ENCODE measurements around the gene RUFY1. TPM values are rescaled to one million over a fixed set of nuclear protein-coding genes. Genes with fewer than 3 reads are reported as not detected.
A peak's percentile ranks its signal among the peaks of the same experiment; 100 is the strongest.
"Not testable (repeated sequence)": the region's sequence is repeated elsewhere in the genome, so short reads cannot be mapped to it uniquely, and the experiment has no call there.

The RUFY1 gene
- total RNA-seq, 1 donor from 2014 or later: 85.2 TPM

DNA sequence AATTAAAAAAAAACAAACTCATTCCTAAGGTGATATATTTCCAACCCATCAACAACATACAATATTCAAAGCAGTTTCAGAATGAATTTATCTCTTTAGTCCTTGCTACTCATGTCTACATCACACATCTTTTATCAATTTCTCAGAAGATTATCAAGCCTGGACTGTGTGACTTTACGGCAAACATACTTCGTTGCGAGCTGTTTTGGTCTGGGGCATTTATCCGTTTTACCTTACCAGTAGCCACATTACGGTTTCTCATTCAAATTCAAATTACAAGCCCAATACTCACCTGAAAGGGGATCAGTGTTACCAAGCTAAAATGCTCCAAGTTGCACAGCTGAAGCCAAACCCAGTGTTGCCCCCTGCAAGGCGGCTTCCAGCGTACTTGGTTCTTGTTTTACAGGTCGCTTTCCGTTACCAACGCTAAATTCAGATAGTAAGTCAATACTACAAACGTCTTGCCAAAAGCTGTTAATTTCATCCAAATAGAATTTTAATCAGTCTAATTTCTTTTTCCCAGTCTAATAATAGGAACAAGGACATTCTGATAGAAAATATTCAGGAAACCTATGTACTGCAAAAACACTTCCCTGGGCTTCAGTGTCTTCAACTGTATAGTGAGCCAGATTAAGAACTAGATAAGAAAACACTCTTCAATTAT, 71.3 kb downstream of the RUFY1 start:
- no peak for DNase-seq (ENCODE audit: low read depth)

DNA sequence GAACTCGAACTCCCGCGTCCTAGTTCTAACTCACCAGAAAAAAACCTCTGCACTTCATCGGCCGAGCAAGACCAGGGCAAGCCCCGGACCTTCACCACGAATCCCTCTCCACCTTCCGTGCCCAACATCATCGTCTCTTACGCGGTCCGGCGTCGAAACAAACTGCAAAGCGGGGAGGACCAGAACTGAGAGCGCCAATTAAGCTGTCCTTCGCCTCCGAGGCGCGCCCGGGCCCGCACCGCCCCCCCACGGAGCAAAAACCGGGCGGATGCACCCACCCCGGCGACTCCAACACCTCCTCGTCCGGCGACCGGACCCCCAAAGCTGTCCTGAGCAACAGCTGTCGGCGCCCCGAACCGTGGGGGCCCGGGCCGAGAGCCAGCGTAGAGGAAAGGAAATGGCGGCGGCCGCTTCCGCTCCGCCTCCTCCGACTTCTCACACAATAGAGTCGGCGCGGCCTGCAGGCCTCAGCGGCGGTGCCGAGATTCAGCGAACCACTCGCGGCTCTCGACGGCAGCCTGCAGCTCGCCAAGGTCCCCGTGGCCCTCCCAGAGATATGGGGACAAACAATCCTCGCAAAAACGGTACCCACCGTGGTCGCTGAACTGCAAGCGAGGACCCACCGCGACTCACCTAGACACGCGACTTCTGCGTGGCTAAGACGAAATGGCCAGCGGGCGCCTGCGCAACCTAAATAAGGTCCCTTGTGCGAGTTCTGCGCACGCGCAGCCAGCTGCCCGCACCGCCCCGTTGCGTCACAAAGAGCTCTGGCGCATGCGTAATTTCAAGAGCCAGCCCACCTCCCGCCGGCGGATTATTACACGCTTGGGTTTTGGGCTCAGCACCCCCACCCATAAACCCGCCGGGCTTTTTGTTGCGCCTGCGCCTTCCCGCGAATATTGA, 72.9 kb downstream of the RUFY1 start, which contains the start of gene HNRNPH1:
Gene HNRNPH1, minus strand, starts transcription at position 669 of the 903 bp plus-strand sequence. Its CDS starts 538 bp downstream, at position 131.
- DNase-seq (ENCODE audit: low read depth): peak; percentile 96

DNA sequence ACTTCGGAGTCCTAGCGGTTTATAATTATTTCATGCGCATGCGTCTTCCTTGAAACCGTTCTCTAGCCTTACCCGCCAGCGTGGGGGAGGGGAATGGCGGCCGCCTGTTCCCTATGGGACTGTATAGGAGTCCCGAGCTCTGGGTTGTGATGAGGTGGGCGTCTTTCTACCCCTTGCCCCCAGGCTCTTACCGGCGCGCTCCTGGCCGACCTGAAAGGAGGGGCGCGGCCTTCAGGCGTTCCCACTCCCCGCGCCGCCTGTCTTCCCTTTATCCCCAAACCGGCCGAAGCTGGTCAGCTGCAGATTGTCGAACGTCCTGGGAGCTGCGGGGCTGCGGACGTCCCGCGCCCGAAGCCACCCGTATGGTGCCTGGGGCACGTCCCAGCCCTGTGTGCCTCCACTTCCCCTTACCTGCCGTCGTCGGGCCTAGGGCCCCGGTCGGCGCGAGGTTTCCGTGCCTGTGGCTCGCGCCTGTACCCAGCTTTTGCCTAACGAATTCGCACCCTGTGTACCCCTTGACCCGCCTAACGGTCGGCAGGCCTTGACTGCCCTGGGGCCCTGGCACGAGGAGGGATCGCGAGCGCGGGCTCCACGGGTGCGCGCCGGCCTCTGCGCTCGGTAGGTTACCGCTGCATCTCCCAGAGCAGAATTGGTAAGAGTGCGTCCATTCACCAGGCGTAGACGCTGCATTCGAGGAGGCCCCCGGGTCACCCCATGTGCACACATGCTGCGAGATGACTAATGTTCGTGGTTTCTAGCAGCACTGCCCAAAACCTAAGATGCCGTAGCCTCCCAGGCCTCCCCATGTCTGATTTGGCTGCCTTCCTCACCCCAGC, 73.8 kb downstream of the RUFY1 start:
- peak; percentile 67 for DNase-seq (ENCODE audit: low read depth)

DNA sequence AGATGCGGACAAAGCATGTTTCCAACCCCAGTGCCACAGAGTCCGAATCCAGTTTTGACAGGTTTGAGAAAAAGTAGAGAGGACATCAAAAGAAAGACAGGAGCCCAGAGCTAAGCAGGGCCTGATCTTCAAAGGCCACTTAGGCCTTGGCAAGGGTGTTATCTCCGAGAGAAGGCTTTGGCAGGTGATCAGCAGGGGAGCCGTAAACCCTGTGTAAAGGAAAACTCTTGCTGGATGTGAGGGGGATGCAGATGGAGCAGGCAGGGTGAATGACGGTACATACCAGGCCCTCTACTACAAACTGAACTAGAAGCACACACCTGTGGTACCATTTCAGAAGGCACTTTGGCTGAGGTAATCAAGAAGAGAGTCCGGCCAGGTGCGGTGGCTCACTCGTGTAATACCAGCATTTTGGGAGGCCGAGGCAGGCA, 74.5 kb downstream of the RUFY1 start:
- DNase-seq (ENCODE audit: low read depth): no peak

DNA sequence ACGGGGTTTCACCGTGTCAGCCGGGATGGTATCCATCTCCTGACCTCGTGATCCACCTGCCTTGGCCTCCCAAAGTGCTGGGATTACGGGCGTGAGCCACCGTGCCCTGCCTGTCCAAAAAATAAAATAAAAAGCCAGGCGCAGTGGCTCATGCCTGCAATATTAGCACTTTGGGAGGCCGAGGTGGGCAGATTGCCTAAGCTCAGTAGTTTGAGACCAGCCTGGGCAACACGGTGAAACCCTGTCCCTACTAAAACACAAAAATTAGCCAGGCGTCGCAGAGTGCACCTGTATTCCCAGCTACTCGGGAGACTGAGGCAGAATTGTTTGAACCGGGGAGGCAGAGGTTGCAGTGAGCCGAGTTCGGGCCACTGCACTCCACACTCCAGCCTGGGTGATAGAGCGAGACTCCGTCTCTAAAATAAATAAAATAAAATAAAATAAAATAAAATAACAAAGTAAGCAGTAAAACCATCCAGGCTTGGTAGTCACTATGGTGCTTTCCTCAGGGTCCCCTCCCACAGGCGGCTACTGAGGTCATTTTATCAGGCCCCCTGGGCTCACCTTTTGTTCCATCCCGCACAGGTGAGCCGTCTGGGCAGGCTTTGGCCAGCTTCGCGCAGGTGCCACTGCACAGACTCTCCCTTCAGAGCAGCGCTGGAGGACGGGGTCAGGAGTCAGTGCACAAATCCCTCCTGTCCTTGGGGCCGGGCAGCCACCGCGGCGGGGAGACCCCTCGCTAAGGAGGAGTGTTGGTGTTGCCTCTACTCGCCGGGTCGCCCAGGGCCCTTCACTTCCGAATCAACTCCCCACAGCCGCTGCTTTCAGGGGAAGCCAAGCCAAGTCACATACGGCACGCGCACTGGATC, 83.4 kb downstream of the RUFY1 start:
- not testable (repeated sequence) for DNase-seq (ENCODE audit: low read depth)

DNA sequence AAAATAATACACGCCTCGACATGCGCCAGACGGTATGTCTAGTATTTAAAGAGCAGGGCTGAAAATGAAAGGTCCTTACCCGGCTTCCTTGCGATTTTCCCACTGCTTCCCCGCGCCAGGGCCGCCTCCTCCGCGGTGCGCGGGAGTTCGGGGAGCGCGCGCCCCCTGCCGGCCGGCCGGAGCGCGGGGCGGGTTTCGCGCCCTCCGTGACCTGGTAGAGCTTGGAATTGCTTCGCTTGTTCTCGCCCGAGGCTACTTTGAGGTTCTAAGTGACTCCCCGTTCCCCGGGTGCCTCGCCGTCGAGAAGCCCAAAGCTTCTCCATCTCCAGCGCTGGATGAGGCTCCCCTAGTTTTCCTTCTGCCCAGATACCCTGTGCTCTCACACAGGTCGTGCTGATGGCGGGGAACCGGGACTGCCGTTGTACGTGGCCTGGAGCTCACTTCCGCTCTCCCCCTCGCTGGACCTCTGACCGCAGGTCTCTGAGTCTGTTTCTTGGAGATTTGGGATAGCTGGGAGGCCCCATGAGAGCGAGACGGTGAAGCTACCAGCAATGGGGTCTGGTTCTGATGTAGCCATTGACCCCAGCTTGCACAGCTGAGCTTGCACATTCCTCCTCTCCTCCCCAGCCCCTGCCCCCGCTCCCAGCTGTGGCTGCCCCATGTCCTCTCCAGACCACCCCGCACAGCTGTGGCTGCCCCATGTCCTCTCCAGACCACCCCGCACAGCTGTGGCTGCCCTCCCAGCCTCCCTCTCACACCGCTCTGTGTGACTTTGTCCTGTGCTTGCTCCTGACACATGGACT, 84.2 kb downstream of the RUFY1 start:
- not testable (repeated sequence) for DNase-seq (ENCODE audit: low read depth)

DNA sequence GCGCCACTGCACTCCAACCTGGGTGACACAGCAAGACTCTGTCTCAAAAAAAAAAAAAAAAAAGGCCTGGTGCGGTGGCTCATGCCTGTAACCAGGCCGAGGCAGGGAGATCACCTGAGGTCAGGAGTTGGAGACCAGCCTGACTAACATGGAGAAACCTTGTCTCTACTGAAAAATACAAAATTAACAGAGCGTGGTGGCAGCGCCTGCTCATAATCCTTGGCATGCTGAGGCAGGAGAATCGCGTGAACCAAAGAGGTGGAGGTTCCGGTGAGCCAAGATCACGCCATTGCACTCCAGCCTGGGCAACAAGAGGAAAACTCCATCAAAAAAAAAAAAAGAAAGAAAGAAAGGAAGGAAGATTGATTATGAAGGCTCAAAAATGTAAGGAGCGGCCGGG, 88.9 kb downstream of the RUFY1 start:
- not testable (repeated sequence) for DNase-seq (ENCODE audit: low read depth)

DNA sequence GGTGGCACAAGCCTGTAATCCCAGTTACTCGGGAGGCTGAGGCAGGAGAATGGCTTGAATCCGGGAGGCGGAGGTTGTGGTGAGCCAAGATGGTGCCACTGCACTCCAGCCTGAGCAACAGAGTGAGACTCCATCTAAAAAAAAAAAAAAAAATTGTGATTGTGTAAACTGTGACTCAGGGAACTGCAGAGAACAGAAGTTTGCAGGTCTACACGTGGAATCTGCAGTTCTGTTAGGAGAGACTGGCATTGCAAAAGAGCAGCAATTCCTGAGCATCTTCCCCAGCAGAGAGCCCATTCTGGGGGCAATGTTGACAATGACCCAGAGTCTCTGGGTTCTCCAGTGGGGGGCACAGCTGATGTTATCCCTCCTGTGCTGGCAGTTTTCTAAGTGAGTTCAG, 91.4 kb downstream of the RUFY1 start:
- not testable (repeated sequence) for DNase-seq (ENCODE audit: low read depth)

DNA sequence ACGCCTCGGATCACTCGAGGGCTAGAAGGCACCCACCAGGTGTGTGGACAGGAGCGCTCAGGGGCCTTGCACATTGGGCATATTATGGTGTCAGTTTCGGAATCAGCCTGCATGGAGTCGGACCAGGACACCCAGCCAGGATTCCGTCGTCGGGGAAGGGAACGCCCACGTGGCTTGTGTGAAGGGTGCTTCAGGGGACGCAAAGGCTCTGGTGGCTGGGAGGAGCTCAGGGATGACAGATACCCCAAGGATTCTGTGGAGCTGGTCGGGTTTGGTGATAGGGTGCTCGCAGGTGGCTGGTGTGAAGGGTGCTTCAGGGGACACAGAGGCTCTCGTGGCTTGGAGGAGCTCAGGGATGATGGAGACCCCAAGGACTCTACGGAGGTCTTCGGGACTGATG, 92.3 kb downstream of the RUFY1 start:
- DNase-seq (ENCODE audit: low read depth): not testable (repeated sequence)

DNA sequence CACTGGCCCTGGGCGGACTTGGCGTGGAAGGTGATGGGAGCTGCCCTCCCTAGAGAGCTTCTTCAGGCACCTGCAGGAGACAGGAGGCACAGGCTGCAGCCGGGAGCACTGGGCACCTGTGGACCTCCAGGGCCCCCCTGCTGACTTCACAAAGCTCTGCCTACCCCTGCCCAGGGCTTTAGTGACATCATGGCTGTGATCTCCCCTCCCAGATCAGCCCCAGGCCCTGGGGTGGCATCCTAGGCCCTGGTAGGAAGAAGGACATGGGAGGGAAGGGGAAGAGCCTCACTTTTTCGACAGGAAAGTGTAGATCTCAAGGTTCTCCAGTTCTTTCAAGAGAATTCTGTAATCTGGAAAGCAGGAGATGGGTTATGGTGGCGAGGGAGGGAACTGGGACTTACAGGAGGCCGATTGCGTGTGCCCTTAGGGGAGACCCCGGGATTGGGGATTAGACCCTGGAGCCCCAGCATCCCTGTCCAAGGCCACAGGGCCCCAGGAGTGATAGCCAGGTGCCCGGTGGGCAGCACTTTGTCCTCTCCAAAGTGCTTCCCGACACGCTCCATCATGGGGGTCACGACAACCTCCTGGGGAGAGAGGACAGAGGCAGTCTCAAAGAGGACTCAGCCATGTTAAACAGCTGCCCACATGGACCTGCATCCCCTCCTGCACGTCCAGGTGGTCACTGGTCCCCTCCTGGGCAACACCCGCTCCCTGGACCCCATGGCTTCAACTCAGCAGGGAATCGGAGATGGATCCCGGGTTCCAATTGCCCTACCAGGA, 93.0 kb downstream of the RUFY1 start:
- not testable (repeated sequence) for DNase-seq (ENCODE audit: low read depth)

DNA sequence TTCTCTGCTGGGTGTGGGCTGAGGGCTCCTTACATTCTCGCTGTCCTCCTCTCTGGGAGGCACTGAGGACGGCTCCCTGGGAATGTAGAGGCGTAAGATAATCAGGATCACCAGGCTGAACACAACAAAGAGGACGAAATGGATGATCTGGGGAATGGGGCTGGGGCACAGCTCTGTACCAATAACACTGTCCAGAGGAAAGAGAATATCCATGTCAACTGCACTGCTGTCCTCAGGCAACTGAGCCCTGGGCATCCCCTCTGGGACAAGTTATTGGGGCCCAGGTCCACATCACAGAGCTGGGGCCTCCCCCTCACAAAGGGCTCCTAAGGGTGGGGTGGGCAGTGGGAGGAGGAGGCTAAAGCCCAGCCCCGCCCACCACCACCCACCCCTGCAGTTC, 94.4 kb downstream of the RUFY1 start:
- DNase-seq (ENCODE audit: low read depth): not testable (repeated sequence)

DNA sequence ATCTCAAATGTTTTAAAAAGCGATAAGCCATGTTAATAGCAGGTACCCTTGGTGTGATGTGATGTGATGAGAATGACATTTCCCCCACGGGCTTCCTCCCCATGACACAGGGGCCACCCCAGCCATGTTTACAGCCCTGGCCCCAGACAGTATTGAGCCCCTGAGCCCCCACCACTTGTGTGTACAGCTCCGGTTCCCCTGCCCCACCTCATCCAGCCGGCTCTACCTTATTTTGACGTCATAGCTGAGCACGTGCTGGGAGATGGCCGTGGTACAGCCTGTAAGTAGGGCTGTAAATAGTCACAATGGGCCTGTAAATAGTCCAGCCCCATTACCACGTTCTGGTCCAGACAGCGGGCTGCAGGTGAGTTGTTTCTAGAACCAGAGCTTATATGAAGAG, 98.1 kb downstream of the RUFY1 start:
- DNase-seq (ENCODE audit: low read depth): no peak

DNA sequence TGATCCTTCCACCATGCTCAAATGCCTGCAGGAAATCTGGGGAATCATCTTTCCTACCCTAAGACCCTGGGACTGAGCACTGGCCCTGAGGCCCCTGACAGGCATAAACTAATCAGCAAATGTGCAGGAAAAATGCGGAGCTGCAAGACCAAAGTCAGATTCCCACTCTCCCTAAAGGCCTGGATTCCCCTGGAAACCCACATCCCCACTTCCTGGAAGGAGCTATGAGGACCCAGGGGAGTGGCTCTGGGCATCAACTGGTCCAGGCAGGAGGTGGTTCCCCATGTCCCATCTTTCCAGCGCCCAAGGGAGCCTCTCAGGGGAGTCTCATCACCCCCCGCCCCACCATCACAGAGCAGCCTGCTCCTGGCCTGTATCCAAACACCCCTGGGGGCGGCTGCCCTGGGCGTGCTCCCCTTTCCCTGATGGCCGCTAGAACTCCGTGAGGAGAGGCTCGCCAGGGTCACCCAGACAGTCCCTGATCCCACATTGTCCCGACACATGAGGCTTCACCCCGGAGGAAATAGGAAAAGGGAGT, 98.9 kb downstream of the RUFY1 start:
- DNase-seq (ENCODE audit: low read depth): not testable (repeated sequence)

DNA sequence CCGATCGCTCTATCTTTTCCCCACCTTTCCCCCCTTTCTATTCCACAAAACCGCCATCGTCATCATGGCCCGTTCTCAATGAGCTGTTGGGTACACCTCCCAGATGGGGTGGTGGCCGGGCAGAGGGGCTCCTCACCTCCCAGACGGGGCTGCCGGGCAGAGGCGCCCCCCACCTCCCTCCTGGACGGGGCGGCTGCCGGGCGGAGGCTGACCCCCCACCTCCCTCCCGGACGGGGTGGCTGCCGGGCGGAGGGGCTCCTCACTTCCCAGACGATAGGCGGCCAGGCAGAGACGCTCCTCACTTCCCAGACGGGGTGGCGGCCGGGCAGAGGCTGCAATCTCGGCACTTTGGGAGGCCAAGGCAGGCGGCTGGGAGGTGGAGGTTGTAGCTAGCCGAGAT, 99.9 kb downstream of the RUFY1 start:
- not testable (repeated sequence) for DNase-seq (ENCODE audit: low read depth)

DNA sequence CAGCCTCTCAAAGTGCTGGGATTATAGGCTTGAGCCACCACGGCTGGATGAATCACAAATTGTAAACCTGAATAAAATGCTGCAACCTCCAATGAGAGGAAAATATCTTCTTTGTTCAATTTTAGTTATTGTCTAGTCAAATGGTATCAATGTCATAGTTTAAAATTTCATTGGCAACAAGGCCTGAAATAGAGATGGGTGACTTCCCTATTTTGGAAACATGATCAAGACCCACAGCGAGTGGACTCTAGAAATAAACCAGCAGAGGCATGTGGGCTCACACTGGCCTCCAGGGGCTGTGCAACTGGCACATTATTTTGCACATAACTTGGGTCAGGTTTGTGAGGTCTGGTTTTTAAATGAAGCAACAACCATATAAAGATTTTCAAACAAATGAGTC, 102.8 kb downstream of the RUFY1 start:
- DNase-seq (ENCODE audit: low read depth): not testable (repeated sequence)

DNA sequence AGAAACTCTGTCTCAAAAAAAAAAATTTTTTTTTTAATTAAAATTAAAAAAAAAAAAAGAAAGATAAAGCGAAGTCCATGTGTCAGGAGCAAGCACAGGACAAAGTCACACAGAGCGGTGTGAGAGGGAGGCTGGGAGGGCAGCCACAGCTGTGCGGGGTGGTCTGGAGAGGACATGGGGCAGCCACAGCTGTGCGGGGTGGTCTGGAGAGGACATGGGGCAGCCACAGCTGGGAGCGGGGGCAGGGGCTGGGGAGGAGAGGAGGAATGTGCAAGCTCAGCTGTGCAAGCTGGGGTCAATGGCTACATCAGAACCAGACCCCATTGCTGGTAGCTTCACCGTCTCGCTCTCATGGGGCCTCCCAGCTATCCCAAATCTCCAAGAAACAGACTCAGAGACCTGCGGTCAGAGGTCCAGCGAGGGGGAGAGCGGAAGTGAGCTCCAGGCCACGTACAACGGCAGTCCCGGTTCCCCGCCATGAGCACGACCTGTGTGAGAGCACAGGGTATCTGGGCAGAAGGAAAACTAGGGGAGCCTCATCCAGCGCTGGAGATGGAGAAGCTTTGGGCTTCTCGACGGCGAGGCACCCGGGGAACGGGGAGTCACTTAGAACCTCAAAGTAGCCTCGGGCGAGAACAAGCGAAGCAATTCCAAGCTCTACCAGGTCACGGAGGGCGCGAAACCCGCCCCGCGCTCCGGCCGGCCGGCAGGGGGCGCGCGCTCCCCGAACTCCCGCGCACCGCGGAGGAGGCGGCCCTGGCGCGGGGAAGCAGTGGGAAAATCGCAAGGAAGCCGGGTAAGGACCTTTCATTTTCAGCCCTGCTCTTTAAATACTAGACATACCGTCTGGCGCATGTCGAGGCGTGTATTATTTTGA, 107.2 kb downstream of the RUFY1 start:
- DNase-seq (ENCODE audit: low read depth): not testable (repeated sequence)

DNA sequence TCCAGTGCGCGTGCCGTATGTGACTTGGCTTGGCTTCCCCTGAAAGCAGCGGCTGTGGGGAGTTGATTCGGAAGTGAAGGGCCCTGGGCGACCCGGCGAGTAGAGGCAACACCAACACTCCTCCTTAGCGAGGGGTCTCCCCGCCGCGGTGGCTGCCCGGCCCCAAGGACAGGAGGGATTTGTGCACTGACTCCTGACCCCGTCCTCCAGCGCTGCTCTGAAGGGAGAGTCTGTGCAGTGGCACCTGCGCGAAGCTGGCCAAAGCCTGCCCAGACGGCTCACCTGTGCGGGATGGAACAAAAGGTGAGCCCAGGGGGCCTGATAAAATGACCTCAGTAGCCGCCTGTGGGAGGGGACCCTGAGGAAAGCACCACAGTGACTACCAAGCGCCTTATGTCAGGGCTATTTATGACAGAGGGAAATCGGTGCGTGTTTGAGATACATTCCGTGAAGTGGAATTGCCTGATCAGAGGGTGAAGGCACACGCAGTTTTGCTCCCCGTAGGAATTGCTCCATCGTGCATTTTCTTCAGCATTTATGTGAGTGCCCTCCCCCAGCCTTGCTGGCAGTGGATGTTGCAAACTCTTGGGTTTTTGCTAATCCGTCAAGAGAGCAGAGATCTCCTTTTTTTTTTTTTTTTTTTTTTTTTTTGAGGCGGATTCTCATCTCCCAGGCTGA, 108.0 kb downstream of the RUFY1 start:
- DNase-seq (ENCODE audit: low read depth): peak; percentile 25
